Measurements from ENCODE around the gene ZBTB34. TPM values are rescaled to one million over a fixed set of nuclear protein-coding genes. Genes with fewer than 3 reads are reported as not detected.
A peak's percentile ranks its signal among the peaks of the same experiment; 100 is the strongest.

The ZBTB34 gene
- polyA plus RNA-seq, 3 donors, result 3.2 to 15.3 (median 3.6) TPM

DNA sequence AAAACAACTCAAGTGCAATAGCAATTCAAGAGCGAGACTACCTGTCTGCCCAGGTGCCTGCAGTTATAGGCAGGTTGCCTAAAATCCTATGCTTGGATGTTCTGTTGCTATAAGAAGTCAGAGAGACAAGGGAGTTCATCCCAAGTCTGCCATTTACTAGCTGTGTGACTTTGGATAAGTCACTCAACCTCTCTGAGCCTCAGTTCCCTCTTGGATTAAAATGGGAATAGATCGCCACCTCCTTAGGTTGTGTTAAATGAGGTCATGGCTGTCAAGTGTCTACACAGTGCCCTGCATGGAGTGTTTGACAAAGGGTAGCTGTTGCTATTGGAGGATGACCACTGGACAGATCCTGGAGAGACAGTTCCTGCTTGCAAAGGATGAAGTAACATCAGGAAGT, 1.3 kb upstream of the ZBTB34 start:
- H3K36me3 Mint-ChIP-seq, result peaks cover 4 to 5% of the 10 kb centered on the region in 2 donors
- peaks cover 0 to 2% (median 0%) of the 10 kb centered on the region in 7 donors for H3K9me3 Mint-ChIP-seq
- no peak overlapping the region for H3K9ac ChIP-seq (ENCODE audit: insufficient read depth, low read length, poor library complexity, severe bottlenecking)
- peaks cover 39% of the 10 kb centered on the region for H3K79me2 ChIP-seq (ENCODE audit: insufficient read depth, low read length)
- peaks cover 0 to 1% (median 0%) of the 10 kb centered on the region in 3 donors for H3K27me3 Mint-ChIP-seq (ENCODE audit: low read depth in 3 of 3)
- WGBS (ENCODE audit: insufficient coverage), result no CpG with 5 or more reads among the region's 2 CpGs
- peaks cover 28% of the 10 kb centered on the region for H4K20me1 ChIP-seq (ENCODE audit: insufficient read depth, low read length)
- H3K4me1 Mint-ChIP-seq, result peaks cover 37% of the 10 kb centered on the region
- TF ChIP-seq, protein P1, sequence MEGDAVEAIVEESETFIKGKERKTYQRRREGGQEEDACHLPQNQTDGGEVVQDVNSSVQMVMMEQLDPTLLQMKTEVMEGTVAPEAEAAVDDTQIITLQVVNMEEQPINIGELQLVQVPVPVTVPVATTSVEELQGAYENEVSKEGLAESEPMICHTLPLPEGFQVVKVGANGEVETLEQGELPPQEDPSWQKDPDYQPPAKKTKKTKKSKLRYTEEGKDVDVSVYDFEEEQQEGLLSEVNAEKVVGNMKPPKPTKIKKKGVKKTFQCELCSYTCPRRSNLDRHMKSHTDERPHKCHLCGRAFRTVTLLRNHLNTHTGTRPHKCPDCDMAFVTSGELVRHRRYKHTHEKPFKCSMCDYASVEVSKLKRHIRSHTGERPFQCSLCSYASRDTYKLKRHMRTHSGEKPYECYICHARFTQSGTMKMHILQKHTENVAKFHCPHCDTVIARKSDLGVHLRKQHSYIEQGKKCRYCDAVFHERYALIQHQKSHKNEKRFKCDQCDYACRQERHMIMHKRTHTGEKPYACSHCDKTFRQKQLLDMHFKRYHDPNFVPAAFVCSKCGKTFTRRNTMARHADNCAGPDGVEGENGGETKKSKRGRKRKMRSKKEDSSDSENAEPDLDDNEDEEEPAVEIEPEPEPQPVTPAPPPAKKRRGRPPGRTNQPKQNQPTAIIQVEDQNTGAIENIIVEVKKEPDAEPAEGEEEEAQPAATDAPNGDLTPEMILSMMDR (IDR thresholded peaks at IDR 0.05), result no peak
- H3K9me3 ChIP-seq (replicated peaks in 1 of 2; ENCODE audit: control insufficient read depth in 1 of 2, insufficient read depth in 1 of 2, low read length in 2 of 2), result no peaks in the 10 kb centered on the region
- H3K4me3 ChIP-seq (replicated peaks in 1 of 3; ENCODE audit: low read depth in 2 of 3, low read length in 3 of 3), result peak overlapping the region in 1 of 3 experiments; percentile 80
- H3K4me2 ChIP-seq (replicated peaks; ENCODE audit: extremely low read depth, low read length, poor library complexity, severe bottlenecking), result peak overlapping the region; percentile 82
- H3K4me3 Mint-ChIP-seq, result peak overlapping the region in 1 of 2 donors; percentile 73
- no peak overlapping the region for H3K27ac ChIP-seq (ENCODE audit: low read depth in 1 of 2, low read length in 2 of 2)
- H3K4me1 ChIP-seq (ENCODE audit: control insufficient read depth in 1 of 2, insufficient read depth in 2 of 2, low read length in 2 of 2), result peaks cover 37 to 39% of the 10 kb centered on the region in 2 donors
- peak overlapping the region; percentile 84 for H2AFZ ChIP-seq (ENCODE audit: insufficient read depth, low read depth, low read length, poor library complexity, severe bottlenecking)
- intact Hi-C loops (cut with micrococcal nuclease), result no loop called here
- no peak for DNase-seq
- no peaks in the 10 kb centered on the region for H3K27me3 ChIP-seq (ENCODE audit: control insufficient read depth in 2 of 2, insufficient read depth in 2 of 2, low read length in 2 of 2)
- H3K36me3 ChIP-seq (replicated peaks in 1 of 2; ENCODE audit: control insufficient read depth in 1 of 2, insufficient read depth in 2 of 2, low read length in 2 of 2), result peaks cover 2 to 3% of the 10 kb centered on the region in 2 donors
- H3K27ac Mint-ChIP-seq, result no peak overlapping the region

DNA sequence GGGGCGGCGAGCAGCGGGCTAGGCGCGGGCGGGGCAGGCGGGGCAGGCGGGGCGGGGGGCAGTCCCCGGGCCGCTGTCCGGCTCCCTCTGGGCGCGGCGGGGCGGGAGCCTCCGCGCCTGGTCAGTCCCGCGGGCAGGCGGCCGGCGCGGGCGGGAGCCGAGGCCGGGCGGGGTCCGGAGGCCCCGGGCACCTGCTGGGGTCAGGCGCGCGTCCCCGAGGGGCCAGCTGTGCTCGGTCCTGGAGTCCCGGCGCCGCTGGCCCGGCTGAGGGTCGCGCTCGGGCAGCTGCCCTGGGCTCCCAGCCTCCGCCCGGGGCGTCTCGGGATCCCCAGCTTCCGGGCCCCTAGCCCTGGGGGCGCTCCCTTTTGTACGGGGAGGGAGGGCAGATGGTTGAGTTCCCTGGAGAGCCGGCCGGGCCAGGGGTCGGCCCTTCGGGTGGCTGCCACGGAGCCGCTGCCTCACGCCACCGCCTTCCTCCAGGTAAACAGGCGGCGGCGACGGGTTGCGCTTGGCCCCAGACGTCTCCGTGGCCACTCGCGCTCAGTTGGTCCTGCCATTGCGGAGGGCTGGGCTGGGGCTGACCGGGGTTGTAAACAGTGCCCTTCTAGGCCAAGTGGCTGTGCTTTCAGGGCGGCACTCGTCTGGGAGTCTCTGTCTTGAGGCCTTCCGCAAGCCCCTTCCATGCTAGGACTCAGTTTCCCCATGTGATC, 473 bp downstream of the ZBTB34 start:
- no peak for DNase-seq
- H3K27me3 Mint-ChIP-seq (ENCODE audit: low read depth in 3 of 3), result peaks cover 0 to 1% (median 0%) of the 10 kb centered on the region in 3 donors
- H4K20me1 ChIP-seq (ENCODE audit: insufficient read depth, low read length), result peaks cover 46% of the 10 kb centered on the region
- peaks cover 20 to 23% of the 10 kb centered on the region in 2 donors for H3K36me3 Mint-ChIP-seq
- H3K9me3 ChIP-seq (replicated peaks in 1 of 2; ENCODE audit: control insufficient read depth in 1 of 2, insufficient read depth in 1 of 2, low read length in 2 of 2), result no peaks in the 10 kb centered on the region
- peaks cover 0 to 2% (median 0%) of the 10 kb centered on the region in 7 donors for H3K9me3 Mint-ChIP-seq
- peaks cover 11 to 21% of the 10 kb centered on the region in 2 donors for H3K36me3 ChIP-seq (replicated peaks in 1 of 2; ENCODE audit: control insufficient read depth in 1 of 2, insufficient read depth in 2 of 2, low read length in 2 of 2)
- peak overlapping the region; percentile 88 to 97 (median 92) for H3K27ac Mint-ChIP-seq
- H3K4me1 Mint-ChIP-seq, result peaks cover 41% of the 10 kb centered on the region
- H3K4me1 ChIP-seq (ENCODE audit: control insufficient read depth in 1 of 2, insufficient read depth in 2 of 2, low read length in 2 of 2), result peaks cover 37 to 40% of the 10 kb centered on the region in 2 donors
- peak overlapping the region; percentile 89 to 99 for H3K4me3 Mint-ChIP-seq
- H2AFZ ChIP-seq (ENCODE audit: insufficient read depth, low read depth, low read length, poor library complexity, severe bottlenecking), result peak overlapping the region; percentile 75
- intact Hi-C loops (cut with micrococcal nuclease), result loop anchor here in 1 of 2 donors (5.0 kb wide), 2 partner anchors 54 to 56 kb away; partner anchors contain the start of gene ZBTB43
- peak overlapping the region; percentile 78 for H3K9ac ChIP-seq (ENCODE audit: insufficient read depth, low read length, poor library complexity, severe bottlenecking)
- peak overlapping the region; percentile 89 for H3K4me2 ChIP-seq (replicated peaks; ENCODE audit: extremely low read depth, low read length, poor library complexity, severe bottlenecking)
- TF ChIP-seq, protein P1 (IDR thresholded peaks at IDR 0.05), result no peak
- WGBS (ENCODE audit: insufficient coverage), result under 1% methylated on average over 67 of the region's 71 CpGs
- H3K27ac ChIP-seq (ENCODE audit: low read depth in 1 of 2, low read length in 2 of 2), result peak overlapping the region; percentile 46 to 82
- H3K79me2 ChIP-seq (ENCODE audit: insufficient read depth, low read length), result peaks cover 57% of the 10 kb centered on the region
- no peaks in the 10 kb centered on the region for H3K27me3 ChIP-seq (ENCODE audit: control insufficient read depth in 2 of 2, insufficient read depth in 2 of 2, low read length in 2 of 2)
- peak overlapping the region; percentile 86 to 93 (median 87) for H3K4me3 ChIP-seq (replicated peaks in 1 of 3; ENCODE audit: low read depth in 2 of 3, low read length in 3 of 3)
